GM23338 (cell line): ENCODE results near the gene SYT2. TPM values are rescaled to one million over a fixed set of nuclear protein-coding genes. Genes with fewer than 3 reads are reported as not detected.
"Not testable (repeated sequence)": the region's sequence is repeated elsewhere in the genome, so short reads cannot be mapped to it uniquely, and the experiment has no call there.

ENCODE experiments used
- ATAC-seq: fragments of 200-7000 bp; cut with Tn5 transposase; 3 replicates; pipeline ENCODE4 v1.9.1; 2020
- DNase-seq: peaks from one replicate; pipeline ENCODE4 v3.0.0-alpha.2; 2015; ENCODE audit warnings: low spot score
- H2AFZ ChIP-seq: fragments of 200-600 bp; sonication (generic); 2 replicates; pipeline ENCODE4 v1.8.0; 2016; ENCODE audit warnings: antibody characterized with exemption, mild to moderate bottlenecking, moderate library complexity
- H3F3A ChIP-seq: fragments of 200-600 bp; sonication (generic); replicated peaks from 2 replicates; pipeline ENCODE4 v1.8.0; 2017; ENCODE audit warnings: antibody characterized with exemption, mixed run types, low read depth
- H3K27ac ChIP-seq: fragments of 200-600 bp; sonication (generic); 2 replicates; pipeline ENCODE4 v1.6.1; 2016; ENCODE audit warnings: low read depth
- H3K27me3 ChIP-seq: fragments of 200-600 bp; sonication (generic); 2 replicates; pipeline ENCODE4 v1.8.0; 2016; ENCODE audit warnings: mild to moderate bottlenecking, mixed run types, moderate library complexity; ENCODE audit not compliant: insufficient read depth
- H3K36me3 ChIP-seq: fragments of 200-600 bp; sonication (generic); 2 replicates; pipeline ENCODE4 v1.8.0; 2016; ENCODE audit warnings: mild to moderate bottlenecking; ENCODE audit not compliant: insufficient read depth
- H3K4me1 ChIP-seq: fragments of 200-600 bp; sonication (generic); 2 replicates; pipeline ENCODE4 v1.8.0; 2016; ENCODE audit warnings: mild to moderate bottlenecking, moderate library complexity; ENCODE audit not compliant: insufficient read depth
- H3K4me2 ChIP-seq: fragments of 200-600 bp; sonication (generic); 2 replicates; pipeline ENCODE4 v1.7.1; 2017; ENCODE audit warnings: mixed run types
- H3K4me3 ChIP-seq: fragments of 200-600 bp; sonication (generic); 2 replicates; pipeline ENCODE4 v1.6.1; 2016; ENCODE audit warnings: mixed run types
- H3K79me2 ChIP-seq: fragments of 200-600 bp; sonication (generic); replicated peaks from 2 replicates; pipeline ENCODE4 v1.8.0; 2017; ENCODE audit warnings: mild to moderate bottlenecking; ENCODE audit not compliant: insufficient read depth
- H3K9me2 ChIP-seq: fragments of 200-600 bp; sonication (generic); 2 replicates; pipeline ENCODE4 v1.8.0; 2017; ENCODE audit not compliant: insufficient read depth
- H4K20me1 ChIP-seq: fragments of 200-600 bp; sonication (generic); replicated peaks from 2 replicates; pipeline ENCODE4 v1.8.0; 2017; ENCODE audit warnings: mild to moderate bottlenecking; ENCODE audit not compliant: insufficient read depth
- H3K27ac Mint-ChIP-seq: 2 replicates; pipeline ENCODE4 v1.8.0; 2020; ENCODE audit warnings: inconsistent platforms, mild to moderate bottlenecking, moderate library complexity, mixed read lengths
- H3K27me3 Mint-ChIP-seq: 3 replicates; pipeline ENCODE4 v1.8.0; 2022; ENCODE audit warnings: low read depth, mild to moderate bottlenecking, moderate library complexity, mixed read lengths, inconsistent platforms; ENCODE audit not compliant: insufficient read depth, poor library complexity
- H3K36me3 Mint-ChIP-seq: 3 replicates; pipeline ENCODE4 v1.8.0; 2021; ENCODE audit warnings: low read depth, mild to moderate bottlenecking, inconsistent platforms, moderate library complexity, mixed read lengths
- H3K4me1 Mint-ChIP-seq: 3 replicates; pipeline ENCODE4 v1.8.0; 2020; ENCODE audit warnings: mild to moderate bottlenecking, inconsistent platforms, mixed read lengths
- H3K4me3 Mint-ChIP-seq: 3 replicates; pipeline ENCODE4 v1.8.0; 2021; ENCODE audit warnings: moderate library complexity, mild to moderate bottlenecking, inconsistent platforms, mixed read lengths
- H3K9me3 Mint-ChIP-seq: 3 replicates; pipeline ENCODE4 v1.8.0; 2020; ENCODE audit warnings: moderate library complexity, mild to moderate bottlenecking, inconsistent platforms, mixed read lengths
- JUNB ChIP-seq: IDR thresholded peaks from one replicate; pipeline ENCODE4 v1.6.1; 2016; ENCODE audit warnings: antibody characterized with exemption; ENCODE audit not compliant: unreplicated experiment
- ZNF331 ChIP-seq: fragments of 250-450 bp; sonication (Bioruptor Pico); IDR thresholded peaks from 2 replicates; pipeline ENCODE4 v1.5.0; 2020; ENCODE audit warnings: low read depth, mild to moderate bottlenecking, moderate library complexity
- polyA plus RNA-seq: library from polyadenylated mRNA; unstranded; fragments of >200 nt; fragmentation: Nextera tagmentation; extraction: Ambion mirVana; gene quantifications from 2 replicates; pipeline ENCODE4 v1.2.1, GENCODE V29; 2016
- total RNA-seq: library from RNA; depleted of rRNA; stranded (reverse); fragments of >200 nt; shearing (Covaris generic); gene quantifications from 2 replicates; pipeline ENCODE4 v1.2.3, GENCODE V29; 2014
- TF ChIP-seq, protein P1 (sequence below): IDR thresholded peaks from 2 replicates; pipeline ENCODE4 v1.6.1; 2016; ENCODE audit warnings: antibody characterized with exemption

The SYT2 gene
- total and polyA plus RNA-seq, 2 experiments from 2014 or later = 2.4 to 12.5 TPM

DNA sequence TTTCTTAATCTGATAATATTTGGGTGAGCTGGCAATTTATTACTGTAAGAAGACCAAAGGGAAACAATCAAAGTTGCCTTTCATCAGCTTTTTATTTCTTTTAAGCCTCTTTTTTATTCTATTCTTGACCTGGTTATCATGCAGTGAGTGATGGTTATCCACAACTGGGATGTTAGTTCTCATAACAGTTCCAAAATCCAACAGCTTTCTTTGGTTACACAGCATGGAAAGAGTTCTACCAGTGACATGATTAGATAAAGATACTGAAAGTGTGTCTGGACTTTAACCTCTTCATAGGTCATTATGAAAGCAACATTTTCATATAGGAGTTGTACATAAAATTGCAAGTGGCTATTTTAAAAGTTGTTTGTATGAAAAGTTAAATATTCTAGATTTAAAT, 163.0 kb downstream of the SYT2 start (continued):
- TF ChIP-seq, protein P1, sequence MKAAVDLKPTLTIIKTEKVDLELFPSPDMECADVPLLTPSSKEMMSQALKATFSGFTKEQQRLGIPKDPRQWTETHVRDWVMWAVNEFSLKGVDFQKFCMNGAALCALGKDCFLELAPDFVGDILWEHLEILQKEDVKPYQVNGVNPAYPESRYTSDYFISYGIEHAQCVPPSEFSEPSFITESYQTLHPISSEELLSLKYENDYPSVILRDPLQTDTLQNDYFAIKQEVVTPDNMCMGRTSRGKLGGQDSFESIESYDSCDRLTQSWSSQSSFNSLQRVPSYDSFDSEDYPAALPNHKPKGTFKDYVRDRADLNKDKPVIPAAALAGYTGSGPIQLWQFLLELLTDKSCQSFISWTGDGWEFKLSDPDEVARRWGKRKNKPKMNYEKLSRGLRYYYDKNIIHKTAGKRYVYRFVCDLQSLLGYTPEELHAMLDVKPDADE = no peak
- TF ChIP-seq ZNF331 (CRISPR knock-in tag) = no peak
- no peak for TF ChIP-seq JUNB

DNA sequence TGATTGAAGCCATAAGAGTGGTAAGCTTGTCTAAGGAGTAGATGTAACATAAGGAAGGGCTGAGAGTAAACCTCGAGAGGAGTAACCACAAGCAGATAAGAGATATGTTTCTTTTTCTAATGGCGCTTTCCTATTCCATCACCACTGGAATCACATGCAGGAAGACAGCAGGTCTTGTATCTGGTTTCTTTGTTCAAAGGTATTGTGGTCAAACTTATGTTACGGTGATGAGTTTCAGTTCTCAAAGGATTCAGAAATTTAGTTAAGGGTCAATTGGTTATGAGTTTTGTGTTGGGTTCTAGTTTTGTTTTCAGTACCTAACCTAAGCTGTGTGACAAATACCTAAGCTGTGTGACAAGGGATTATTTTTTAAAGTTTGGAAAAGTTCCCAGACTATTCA, 163.5 kb downstream of the SYT2 start:
- not testable (repeated sequence) for H3K9me2 ChIP-seq, H2AFZ ChIP-seq, H3K27ac Mint-ChIP-seq, H3K27ac ChIP-seq, H3K4me2 ChIP-seq, H3K27me3 ChIP-seq, H4K20me1 ChIP-seq, H3K9me3 Mint-ChIP-seq, H3K36me3 ChIP-seq, H3K4me1 Mint-ChIP-seq, H3K27me3 Mint-ChIP-seq, DNase-seq, H3K4me1 ChIP-seq, H3K79me2 ChIP-seq, H3K36me3 Mint-ChIP-seq, H3K4me3 Mint-ChIP-seq, H3K4me3 ChIP-seq, H3F3A ChIP-seq, ATAC-seq

DNA sequence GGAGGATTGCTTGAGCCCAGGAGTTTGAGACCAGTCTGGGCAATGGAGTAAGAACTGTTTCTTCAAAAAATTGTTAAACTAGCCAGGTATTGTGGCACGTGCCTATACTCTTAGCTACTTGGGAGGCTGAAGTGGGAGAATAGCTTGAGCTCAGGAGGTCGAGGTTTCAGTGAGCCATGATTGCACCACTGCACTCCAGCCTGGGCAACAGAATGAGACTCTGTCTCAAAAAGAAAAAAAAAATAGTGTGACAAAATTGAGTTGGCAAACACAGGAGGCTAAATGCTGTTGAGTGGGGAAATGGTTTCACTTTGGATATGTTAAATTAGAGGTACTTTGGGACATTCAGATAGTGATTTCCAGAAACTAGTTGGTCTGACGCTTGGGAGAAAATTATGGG, 163.9 kb downstream of the SYT2 start:
- H3K36me3 Mint-ChIP-seq, H3K36me3 ChIP-seq, H3K4me2 ChIP-seq, H3K27ac ChIP-seq, ATAC-seq, H3K27me3 Mint-ChIP-seq, H3K9me2 ChIP-seq, H3K4me3 ChIP-seq, H3K79me2 ChIP-seq, H3K4me1 Mint-ChIP-seq, H3K9me3 Mint-ChIP-seq, H3F3A ChIP-seq, H3K4me3 Mint-ChIP-seq, DNase-seq, H2AFZ ChIP-seq, H3K4me1 ChIP-seq, H4K20me1 ChIP-seq, H3K27me3 ChIP-seq: not testable (repeated sequence)
- 0 out of 2 replicates have a peak overlapping the region, but pooled peaks have one; percentile 1 for H3K27ac Mint-ChIP-seq

DNA sequence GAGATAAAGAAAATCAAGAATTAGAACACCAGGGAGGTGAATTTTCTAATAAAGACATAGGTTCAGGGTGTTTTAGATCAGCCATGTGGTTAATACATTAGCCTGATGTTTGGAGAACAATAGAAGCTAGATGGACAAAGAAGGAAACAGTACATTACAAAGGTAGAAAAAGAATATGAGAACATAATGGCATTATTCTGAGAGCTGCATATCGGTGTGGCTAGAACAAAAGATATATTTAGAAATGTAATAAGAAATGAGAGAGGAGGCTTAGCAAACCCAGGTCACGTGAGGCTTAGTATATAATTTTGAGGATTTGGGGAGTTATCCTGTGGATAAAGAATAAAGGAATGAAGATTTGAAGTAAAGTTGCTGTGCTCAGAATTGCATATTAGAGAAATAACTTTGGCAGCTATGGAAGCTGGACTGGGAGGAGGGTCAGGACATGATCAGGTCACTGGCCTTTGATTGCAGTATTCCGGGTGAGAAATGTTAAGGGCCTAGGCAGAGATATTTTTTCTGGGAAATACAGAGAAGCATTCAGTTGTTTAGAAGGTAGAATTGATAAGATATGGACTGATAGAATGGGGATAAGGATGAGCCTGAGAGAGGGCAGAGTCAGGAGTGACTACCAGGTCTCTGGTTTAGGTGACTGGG, 164.5 kb downstream of the SYT2 start:
- H3K27ac Mint-ChIP-seq = 0 out of 2 replicates have a peak overlapping the region, but pooled peaks have one; percentile 1
- not testable (repeated sequence) for H3K4me2 ChIP-seq

DNA sequence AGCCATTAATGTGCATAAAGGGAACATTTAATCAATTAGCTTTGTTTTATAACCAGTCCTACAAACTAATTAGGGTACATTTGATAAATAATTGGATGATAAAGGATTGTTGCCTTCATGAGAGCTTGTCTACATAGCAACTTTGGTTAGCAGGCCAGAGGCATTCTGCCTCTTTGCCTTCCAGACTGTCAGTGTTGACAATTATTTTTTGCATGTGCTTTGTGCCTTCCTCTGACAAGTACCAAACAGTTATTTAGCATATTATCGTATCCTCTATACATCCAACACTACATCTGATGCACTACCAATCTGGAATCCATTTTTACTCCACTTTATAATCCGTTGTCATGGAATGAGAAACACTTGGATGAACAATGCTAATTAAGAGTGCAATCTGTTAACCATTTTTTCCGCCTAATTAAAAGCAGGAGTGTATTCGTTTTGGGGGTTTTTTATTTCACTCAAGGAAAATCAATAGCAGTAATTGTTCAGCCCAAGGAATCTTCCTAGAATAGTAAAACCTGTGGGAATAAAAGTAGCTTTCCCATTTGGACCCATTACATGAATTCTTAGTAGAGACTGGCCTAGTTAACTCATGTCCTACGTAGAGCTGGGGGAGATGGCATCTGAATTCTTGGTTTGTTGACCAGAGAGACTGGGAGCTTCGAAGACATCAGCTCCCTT, 165.3 kb downstream of the SYT2 start:
- not testable (repeated sequence) for H3K4me1 ChIP-seq, H2AFZ ChIP-seq, H3K27me3 ChIP-seq, H3K4me2 ChIP-seq, H3K4me3 ChIP-seq, H4K20me1 ChIP-seq, H3K36me3 Mint-ChIP-seq, H3K36me3 ChIP-seq, ATAC-seq, H3K4me3 Mint-ChIP-seq, H3K9me3 Mint-ChIP-seq, H3K9me2 ChIP-seq, H3F3A ChIP-seq, DNase-seq, H3K27ac Mint-ChIP-seq, H3K27me3 Mint-ChIP-seq, H3K79me2 ChIP-seq
- peak overlapping the region; percentile 19; the same call in 1 of the 2 replicates for H3K27ac ChIP-seq
- peaks cover 14% of the 10 kb centered on the region for H3K4me1 Mint-ChIP-seq

More for the DNA sequence above, 164.5 kb downstream of the SYT2 start:
- H3K36me3 ChIP-seq, H3K4me1 Mint-ChIP-seq, H3K79me2 ChIP-seq, H3K4me3 Mint-ChIP-seq, DNase-seq, H3K4me3 ChIP-seq, H3K27me3 ChIP-seq, H3K9me3 Mint-ChIP-seq, H2AFZ ChIP-seq, H3K9me2 ChIP-seq, H3F3A ChIP-seq, H3K36me3 Mint-ChIP-seq, ATAC-seq, H4K20me1 ChIP-seq, H3K27me3 Mint-ChIP-seq, H3K4me1 ChIP-seq: not testable (repeated sequence)
- H3K27ac ChIP-seq = 0 out of 2 replicates have a peak overlapping the region, but pooled peaks have one; percentile 19

DNA sequence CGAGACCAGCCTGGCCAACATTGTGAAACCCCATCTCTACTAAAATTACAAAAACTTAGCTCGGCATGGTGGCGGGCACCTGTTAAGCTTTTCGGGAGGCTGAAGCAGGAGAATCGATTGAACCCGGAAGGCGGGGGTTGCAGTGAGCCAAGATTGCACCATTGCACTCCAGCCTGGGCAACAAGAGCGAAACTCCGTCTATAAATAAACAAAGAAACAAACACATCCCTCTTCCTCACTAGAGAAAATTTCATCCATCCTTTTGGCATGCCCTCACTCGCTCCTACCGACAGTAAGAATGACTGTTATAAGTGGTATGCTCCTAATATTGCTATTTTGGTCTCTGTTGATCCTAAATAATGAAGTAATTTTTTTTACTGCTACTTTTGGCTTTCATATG, 166.7 kb downstream of the SYT2 start:
- peaks cover 27% of the 10 kb centered on the region for H3K4me1 Mint-ChIP-seq
- ATAC-seq, H3K36me3 ChIP-seq, H3K4me3 Mint-ChIP-seq, H3K4me3 ChIP-seq, H3K36me3 Mint-ChIP-seq, H2AFZ ChIP-seq, H3K9me2 ChIP-seq, DNase-seq, H3K79me2 ChIP-seq, H3K4me2 ChIP-seq, H4K20me1 ChIP-seq, H3K9me3 Mint-ChIP-seq, H3K27me3 Mint-ChIP-seq, H3K27ac ChIP-seq, H3K27me3 ChIP-seq, H3F3A ChIP-seq, H3K27ac Mint-ChIP-seq: not testable (repeated sequence)
- peaks cover 13% of the 10 kb centered on the region; the same call in 1 of the 2 replicates for H3K4me1 ChIP-seq
